HK-2 (cell line): ENCODE measurements around the gene PCLO.
"Not testable (repeated sequence)": the region's sequence is repeated elsewhere in the genome, so short reads cannot be mapped to it uniquely, and the experiment has no call there.

Experiments
- DNase-seq: peaks from one replicate; pipeline ENCODE4 v3.0.0-alpha.2; 2018; ENCODE audit not compliant: unreplicated experiment

Gene PCLO

GRCh38 chr7:83130623-83131545 is 31.8 kb downstream of the PCLO start:
- no peak for DNase-seq

- no peak for DNase-seq
Observed at GRCh38 chr7:83130191-83130590, 32.5 kb downstream of the PCLO start.

- DNase-seq: no peak
Observed at GRCh38 chr7:83119494-83119893, 43.2 kb downstream of the PCLO start.

- DNase-seq: no peak
Observed at GRCh38 chr7:83119026-83119382, 43.7 kb downstream of the PCLO start.

- no peak for DNase-seq
Observed at GRCh38 chr7:83118347-83119025, 44.2 kb downstream of the PCLO start.

- DNase-seq: no peak
Observed at GRCh38 chr7:83117466-83117865, 45.2 kb downstream of the PCLO start.

- no peak for DNase-seq
Observed at GRCh38 chr7:83111391-83111790, 51.3 kb downstream of the PCLO start.

- DNase-seq: no peak
Observed at GRCh38 chr7:83109352-83109751, 53.3 kb downstream of the PCLO start.

- no peak for DNase-seq
Observed at GRCh38 chr7:83105948-83106347, 56.7 kb downstream of the PCLO start.

- DNase-seq: no peak
Observed at GRCh38 chr7:83105063-83105462, 57.6 kb downstream of the PCLO start.

- DNase-seq: no peak
Observed at GRCh38 chr7:83101530-83101929, 61.2 kb downstream of the PCLO start.

GRCh38 chr7:83096065-83096580 is 66.6 kb downstream of the PCLO start:
- no peak for DNase-seq

- DNase-seq: no peak
Observed at GRCh38 chr7:83085299-83085698, 77.4 kb downstream of the PCLO start.

- not testable (repeated sequence) for DNase-seq
Observed at GRCh38 chr7:83079879-83080278, 82.8 kb downstream of the PCLO start.

GRCh38 chr7:83077328-83077727 is 85.4 kb downstream of the PCLO start:
- DNase-seq: no peak

GRCh38 chr7:83072576-83073517 is 89.8 kb downstream of the PCLO start:
- DNase-seq: no peak

GRCh38 chr7:83065714-83066113 is 97.0 kb downstream of the PCLO start:
- no peak for DNase-seq

- DNase-seq: no peak
Observed at GRCh38 chr7:83060218-83060617, 102.5 kb downstream of the PCLO start.

GRCh38 chr7:83058667-83059066 is 104.0 kb downstream of the PCLO start:
- DNase-seq: no peak

GRCh38 chr7:83055197-83055596 is 107.5 kb downstream of the PCLO start:
- DNase-seq: no peak

GRCh38 chr7:83054472-83054871 is 108.2 kb downstream of the PCLO start:
- no peak for DNase-seq

GRCh38 chr7:83053965-83054364 is 108.7 kb downstream of the PCLO start:
- DNase-seq: no peak
